Measurements from ENCODE around the gene DLGAP1.

DLGAP1 gene

GRCh38 chr18:4403836-4404235 lies 51.3 kb downstream of the DLGAP1 start:
- no peak overlapping the region for H3K4me3 ChIP-seq (replicated peaks; ENCODE audit: insufficient read depth, low read length)
- TF ChIP-seq, protein P1, sequence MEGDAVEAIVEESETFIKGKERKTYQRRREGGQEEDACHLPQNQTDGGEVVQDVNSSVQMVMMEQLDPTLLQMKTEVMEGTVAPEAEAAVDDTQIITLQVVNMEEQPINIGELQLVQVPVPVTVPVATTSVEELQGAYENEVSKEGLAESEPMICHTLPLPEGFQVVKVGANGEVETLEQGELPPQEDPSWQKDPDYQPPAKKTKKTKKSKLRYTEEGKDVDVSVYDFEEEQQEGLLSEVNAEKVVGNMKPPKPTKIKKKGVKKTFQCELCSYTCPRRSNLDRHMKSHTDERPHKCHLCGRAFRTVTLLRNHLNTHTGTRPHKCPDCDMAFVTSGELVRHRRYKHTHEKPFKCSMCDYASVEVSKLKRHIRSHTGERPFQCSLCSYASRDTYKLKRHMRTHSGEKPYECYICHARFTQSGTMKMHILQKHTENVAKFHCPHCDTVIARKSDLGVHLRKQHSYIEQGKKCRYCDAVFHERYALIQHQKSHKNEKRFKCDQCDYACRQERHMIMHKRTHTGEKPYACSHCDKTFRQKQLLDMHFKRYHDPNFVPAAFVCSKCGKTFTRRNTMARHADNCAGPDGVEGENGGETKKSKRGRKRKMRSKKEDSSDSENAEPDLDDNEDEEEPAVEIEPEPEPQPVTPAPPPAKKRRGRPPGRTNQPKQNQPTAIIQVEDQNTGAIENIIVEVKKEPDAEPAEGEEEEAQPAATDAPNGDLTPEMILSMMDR (IDR thresholded peaks at IDR 0.05; ENCODE audit: insufficient read depth, low read length): no peak
- TF ChIP-seq GABPA (IDR thresholded peaks at IDR 0.05; ENCODE audit: low read depth): no peak
- TF ChIP-seq, protein P2, sequence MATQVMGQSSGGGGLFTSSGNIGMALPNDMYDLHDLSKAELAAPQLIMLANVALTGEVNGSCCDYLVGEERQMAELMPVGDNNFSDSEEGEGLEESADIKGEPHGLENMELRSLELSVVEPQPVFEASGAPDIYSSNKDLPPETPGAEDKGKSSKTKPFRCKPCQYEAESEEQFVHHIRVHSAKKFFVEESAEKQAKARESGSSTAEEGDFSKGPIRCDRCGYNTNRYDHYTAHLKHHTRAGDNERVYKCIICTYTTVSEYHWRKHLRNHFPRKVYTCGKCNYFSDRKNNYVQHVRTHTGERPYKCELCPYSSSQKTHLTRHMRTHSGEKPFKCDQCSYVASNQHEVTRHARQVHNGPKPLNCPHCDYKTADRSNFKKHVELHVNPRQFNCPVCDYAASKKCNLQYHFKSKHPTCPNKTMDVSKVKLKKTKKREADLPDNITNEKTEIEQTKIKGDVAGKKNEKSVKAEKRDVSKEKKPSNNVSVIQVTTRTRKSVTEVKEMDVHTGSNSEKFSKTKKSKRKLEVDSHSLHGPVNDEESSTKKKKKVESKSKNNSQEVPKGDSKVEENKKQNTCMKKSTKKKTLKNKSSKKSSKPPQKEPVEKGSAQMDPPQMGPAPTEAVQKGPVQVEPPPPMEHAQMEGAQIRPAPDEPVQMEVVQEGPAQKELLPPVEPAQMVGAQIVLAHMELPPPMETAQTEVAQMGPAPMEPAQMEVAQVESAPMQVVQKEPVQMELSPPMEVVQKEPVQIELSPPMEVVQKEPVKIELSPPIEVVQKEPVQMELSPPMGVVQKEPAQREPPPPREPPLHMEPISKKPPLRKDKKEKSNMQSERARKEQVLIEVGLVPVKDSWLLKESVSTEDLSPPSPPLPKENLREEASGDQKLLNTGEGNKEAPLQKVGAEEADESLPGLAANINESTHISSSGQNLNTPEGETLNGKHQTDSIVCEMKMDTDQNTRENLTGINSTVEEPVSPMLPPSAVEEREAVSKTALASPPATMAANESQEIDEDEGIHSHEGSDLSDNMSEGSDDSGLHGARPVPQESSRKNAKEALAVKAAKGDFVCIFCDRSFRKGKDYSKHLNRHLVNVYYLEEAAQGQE (IDR thresholded peaks at IDR 0.05; ENCODE audit: insufficient replicate concordance, low read depth): no peak
- no peak for TF ChIP-seq SPI1 (IDR thresholded peaks at IDR 0.05; ENCODE audit: borderline replicate concordance, low read depth)
- TF ChIP-seq POLR2AphosphoS5 (IDR thresholded peaks at IDR 0.05; ENCODE audit: low read depth): no peak
- H3K27ac ChIP-seq (replicated peaks): no peak overlapping the region
- DNase-seq (ENCODE audit: low read depth in 1 of 2, low spot score in 1 of 2): no peak
- no peaks in the 10 kb centered on the region for H3K27me3 ChIP-seq (ENCODE audit: insufficient read depth, poor library complexity, severe bottlenecking)

DNA sequence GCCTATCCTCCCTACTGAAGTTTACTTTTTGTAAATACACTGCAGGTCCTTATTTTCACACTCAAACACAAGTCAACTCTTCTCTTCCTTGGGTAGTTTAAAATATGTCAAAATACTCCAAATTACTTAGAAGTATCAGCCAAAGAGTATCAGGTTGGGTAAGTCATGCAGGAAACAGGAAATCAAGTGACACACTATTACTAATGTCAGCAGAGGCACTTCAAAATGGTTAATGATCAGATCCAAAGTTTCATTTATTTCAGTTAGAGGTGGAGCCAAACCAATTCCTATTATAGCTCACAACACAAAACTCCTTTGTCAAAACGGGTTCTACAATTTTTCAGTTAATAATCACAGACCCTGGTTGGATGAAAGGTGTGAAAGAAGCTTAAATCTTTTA lies 54.2 kb downstream of the DLGAP1 start:
- no peak for TF ChIP-seq POLR2AphosphoS5 (IDR thresholded peaks at IDR 0.05; ENCODE audit: low read depth)
- TF ChIP-seq, protein P1 (IDR thresholded peaks at IDR 0.05; ENCODE audit: insufficient read depth, low read length): no peak
- TF ChIP-seq, protein P2 (IDR thresholded peaks at IDR 0.05; ENCODE audit: insufficient replicate concordance, low read depth): no peak
- TF ChIP-seq GABPA (IDR thresholded peaks at IDR 0.05; ENCODE audit: low read depth): no peak
- TF ChIP-seq SPI1 (IDR thresholded peaks at IDR 0.05; ENCODE audit: borderline replicate concordance, low read depth): no peak
- H3K27me3 ChIP-seq (ENCODE audit: insufficient read depth, poor library complexity, severe bottlenecking): no peaks in the 10 kb centered on the region
- H3K27ac ChIP-seq (replicated peaks): no peak overlapping the region
- H3K4me3 ChIP-seq (replicated peaks; ENCODE audit: insufficient read depth, low read length): no peak overlapping the region
- no peak for DNase-seq (ENCODE audit: low read depth in 1 of 2, low spot score in 1 of 2)

DNA sequence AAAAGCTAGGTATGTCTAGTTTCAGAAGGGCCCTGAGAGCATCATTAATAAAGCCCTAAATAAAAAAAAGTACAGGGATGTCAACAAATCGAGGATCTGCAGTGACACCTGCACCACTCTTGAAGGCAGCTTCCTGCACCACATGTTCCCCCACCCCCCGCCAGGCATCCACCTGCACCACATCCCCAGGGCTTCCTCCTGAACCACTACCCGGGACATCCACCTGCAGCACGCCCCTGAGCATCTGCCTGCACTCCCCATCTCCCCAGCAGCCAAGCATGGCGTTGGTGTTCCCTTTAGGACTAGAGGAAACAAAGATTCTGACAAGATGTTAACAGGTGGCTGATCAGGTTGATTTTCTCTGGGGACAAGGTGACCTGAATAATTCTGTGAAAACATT lies 55.2 kb downstream of the DLGAP1 start:
- TF ChIP-seq SPI1 (IDR thresholded peaks at IDR 0.05; ENCODE audit: borderline replicate concordance, low read depth) (no peak), POLR2AphosphoS5 (IDR thresholded peaks at IDR 0.05; ENCODE audit: low read depth) (no peak), GABPA (IDR thresholded peaks at IDR 0.05; ENCODE audit: low read depth) (no peak)
- TF ChIP-seq, protein P2 (IDR thresholded peaks at IDR 0.05; ENCODE audit: insufficient replicate concordance, low read depth): no peak
- TF ChIP-seq, protein P1 (IDR thresholded peaks at IDR 0.05; ENCODE audit: insufficient read depth, low read length): no peak
- no peak for DNase-seq (ENCODE audit: low read depth in 1 of 2, low spot score in 1 of 2)
- Histone ChIP-seq H3K4me3 (replicated peaks; ENCODE audit: insufficient read depth, low read length) (no peak overlapping the region), H3K27me3 (ENCODE audit: insufficient read depth, poor library complexity, severe bottlenecking) (no peaks in the 10 kb centered on the region), H3K27ac (replicated peaks) (no peak overlapping the region)

All from HL-60 (cell line).